Measurements from ENCODE around the gene TDRD3.
"Not testable (repeated sequence)": the region's sequence is repeated elsewhere in the genome, so short reads cannot be mapped to it uniquely, and the experiment has no call there.

Gene TDRD3

GRCh38 chr13:60396783-60397703 lies at the start of gene TDRD3:
Gene TDRD3, plus strand, starts transcription at chr13:60397220. Its CDS starts 145 bp downstream, at chr13:60397365.
- peak; percentile 4 to 56 for DNase-seq

GRCh38 chr13:60347690-60348089 lies 49.3 kb upstream of the TDRD3 start:
- no peak for DNase-seq

GRCh38 chr13:60348097-60348496 lies 48.9 kb upstream of the TDRD3 start:
- DNase-seq, result no peak

- DNase-seq, result peak in 1 of 2 experiments; percentile 0
These were observed 45.7 kb upstream of the TDRD3 start for GRCh38 chr13:60351326-60351725.

- DNase-seq, result no peak
These were observed 45.0 kb upstream of the TDRD3 start for GRCh38 chr13:60351855-60352615.

- no peak for DNase-seq
These were observed 44.4 kb upstream of the TDRD3 start for GRCh38 chr13:60352644-60353043.

GRCh38 chr13:60355056-60355455 lies 42.0 kb upstream of the TDRD3 start:
- DNase-seq, result no peak

GRCh38 chr13:60356970-60357369 lies 40.0 kb upstream of the TDRD3 start:
- DNase-seq, result no peak

GRCh38 chr13:60358453-60358852 lies 38.6 kb upstream of the TDRD3 start:
- no peak for DNase-seq

GRCh38 chr13:60363288-60363687 lies 33.7 kb upstream of the TDRD3 start:
- no peak for DNase-seq

- DNase-seq, result no peak
These were observed 27.8 kb upstream of the TDRD3 start for GRCh38 chr13:60369242-60369641.

- no peak for DNase-seq
These were observed 26.7 kb upstream of the TDRD3 start for GRCh38 chr13:60370343-60370742.

GRCh38 chr13:60372141-60372540 lies 24.9 kb upstream of the TDRD3 start:
- DNase-seq, result no peak

GRCh38 chr13:60379282-60379681 lies 17.7 kb upstream of the TDRD3 start:
- not testable (repeated sequence) for DNase-seq

- no peak for DNase-seq
These were observed 17.0 kb upstream of the TDRD3 start for GRCh38 chr13:60379837-60380565.

- DNase-seq, result no peak
These were observed 12.1 kb upstream of the TDRD3 start for GRCh38 chr13:60384911-60385310.

- DNase-seq, result no peak
These were observed 10.8 kb upstream of the TDRD3 start for GRCh38 chr13:60386250-60386649.

- no peak for DNase-seq
These were observed 4.9 kb upstream of the TDRD3 start for GRCh38 chr13:60392131-60392530.

- DNase-seq, result peak; percentile 41 to 76
These were observed 843 bp upstream of the TDRD3 start for GRCh38 chr13:60395971-60396782.

GRCh38 chr13:60397704-60398378 lies 821 bp downstream of the TDRD3 start:
- DNase-seq, result peak in 1 of 2 experiments; percentile 17

- no peak for DNase-seq
These were observed 1.4 kb downstream of the TDRD3 start for GRCh38 chr13:60398379-60398891.

Measured in NCI-H446 (cell line).